ENCODE data around the gene ARHGDIA. TPM values are rescaled to one million over a fixed set of nuclear protein-coding genes. Genes with fewer than 3 reads are reported as not detected.

Gene ARHGDIA
- total RNA-seq, 4 donors from 2014 or later = 115 to 173 (median 164) TPM

- intact Hi-C loops (cut with DNase I) = no loop called here
- 90 to 93% methylated on average over 7 to 8 of the region's 15 CpGs for WGBS, 2 donors
- no peak overlapping the region for H3K27ac ChIP-seq
- no peaks in the 10 kb centered on the region for H3K9me3 ChIP-seq
- peaks cover 12 to 29% of the 10 kb centered on the region in 2 donors for H3K4me1 ChIP-seq
- no peak overlapping the region for H3K4me3 ChIP-seq (replicated peaks in 1 of 3)
- no peak for TF ChIP-seq CTCF (IDR thresholded peaks at IDR 0.05)
- no peak for TF ChIP-seq POLR2A (IDR thresholded peaks at IDR 0.05)
- no peaks in the 10 kb centered on the region for H3K27me3 ChIP-seq
- no peak for DNase-seq
- H3K36me3 ChIP-seq = peaks cover 0 to 6% of the 10 kb centered on the region in 2 donors
These were observed 35.5 kb upstream of the ARHGDIA start for GRCh38 chr17:81906476-81907218.

- WGBS, 2 donors = 100% methylated on average over 3 of the region's 10 CpGs; no CpG with 5 or more reads in 1 of the 2 donors
- Histone ChIP-seq H3K27ac (no peak overlapping the region), H3K36me3 (peaks cover 0 to 6% of the 10 kb centered on the region in 2 donors), H3K27me3 (no peaks in the 10 kb centered on the region), H3K9me3 (no peaks in the 10 kb centered on the region), H3K4me3 (replicated peaks in 1 of 3) (no peak overlapping the region), H3K4me1 (peaks cover 11 to 29% of the 10 kb centered on the region in 2 donors)
- TF ChIP-seq CTCF (IDR thresholded peaks at IDR 0.05) (no peak), POLR2A (IDR thresholded peaks at IDR 0.05) (no peak)
- intact Hi-C loops (cut with DNase I) = no loop called here
- no peak for DNase-seq
These were observed 34.9 kb upstream of the ARHGDIA start for GRCh38 chr17:81905993-81906392.

- Histone ChIP-seq H3K27ac (no peak overlapping the region), H3K27me3 (no peaks in the 10 kb centered on the region), H3K36me3 (peaks cover 0 to 6% of the 10 kb centered on the region in 2 donors), H3K4me3 (replicated peaks in 1 of 3) (no peak overlapping the region), H3K9me3 (no peaks in the 10 kb centered on the region), H3K4me1 (peaks cover 8 to 28% of the 10 kb centered on the region in 2 donors)
- intact Hi-C loops (cut with DNase I) = no loop called here
- DNase-seq = no peak
- WGBS, 2 donors = 89 to 100% methylated on average over 1 to 16 of the region's 16 CpGs
- no peak for TF ChIP-seq POLR2A (IDR thresholded peaks at IDR 0.05)
- TF ChIP-seq CTCF (IDR thresholded peaks at IDR 0.05) = no peak
These were observed 34.3 kb upstream of the ARHGDIA start for GRCh38 chr17:81905424-81905875.

GRCh38 chr17:81904600-81905423, 33.7 kb upstream of the ARHGDIA start:
- DNase-seq = no peak
- Histone ChIP-seq H3K4me3 (replicated peaks in 1 of 3) (no peak overlapping the region), H3K4me1 (peaks cover 1 to 22% of the 10 kb centered on the region in 2 donors), H3K36me3 (peaks cover 0 to 7% of the 10 kb centered on the region in 2 donors), H3K9me3 (no peaks in the 10 kb centered on the region), H3K27me3 (no peaks in the 10 kb centered on the region), H3K27ac (no peak overlapping the region)
- intact Hi-C loops (cut with DNase I) = no loop called here
- WGBS, 2 donors = 95 to 96% methylated on average over 14 of the region's 28 CpGs
- TF ChIP-seq POLR2A (IDR thresholded peaks at IDR 0.05) (no peak), CTCF (IDR thresholded peaks at IDR 0.05) (no peak)

Measured in thyroid gland (tissue), 4 donors.